ENCODE measurements around the gene BACH2. TPM values are rescaled to one million over a fixed set of nuclear protein-coding genes. Genes with fewer than 3 reads are reported as not detected.

The BACH2 gene
- total and polyA plus RNA-seq, 10 of the 15 experiments (the other 5 are each of a cell fraction or from before 2014, with no cell fraction given): 0.03 to 0.28 (median 0.04) TPM; not detected in 3

DNA sequence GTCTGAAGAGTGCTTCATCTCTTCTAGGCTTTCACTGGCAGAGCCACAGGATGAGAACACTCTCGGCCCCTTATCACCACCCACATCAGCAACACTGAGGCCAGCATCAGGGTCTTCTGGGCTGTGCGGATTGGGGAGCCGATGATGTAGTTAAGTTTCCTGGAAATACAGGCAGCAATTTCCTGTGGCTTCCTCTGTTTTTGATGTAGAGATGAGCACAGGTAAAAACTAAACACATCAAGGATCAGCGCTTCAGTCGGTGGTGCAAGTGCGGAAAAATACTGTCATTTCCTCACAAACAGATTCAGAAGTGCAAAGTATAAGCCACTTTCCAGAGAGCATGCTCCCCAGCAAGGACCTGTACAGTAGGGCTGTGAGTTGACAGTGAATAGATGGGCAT lies 62.6 kb downstream of the BACH2 start:
- H4K20me1 ChIP-seq (ENCODE audit: control insufficient read depth, insufficient read depth): no peaks in the 10 kb centered on the region
- ATAC-seq: no peak
- no peaks in the 10 kb centered on the region for H3K9me3 ChIP-seq (replicated peaks; ENCODE audit: control insufficient read depth, insufficient read depth, low read length)
- ChIA-PET SMC1A (ENCODE audit: uncharacterized antibody, unreplicated experiment) (no interaction called here), CTCF (no interaction called here), RAD21 (ENCODE audit: unreplicated experiment) (no interaction called here), POLR2A (no interaction called here)
- 39% methylated on average over 6 of the region's 6 CpGs for WGBS (ENCODE audit: insufficient coverage, insufficient replicate concordance, low lambda C conversion rate, missing lambda C conversion rate)
- no peak overlapping the region for H3K9ac ChIP-seq (ENCODE audit: control insufficient read depth, insufficient read depth, low read length)
- no peak overlapping the region for H3K27ac ChIP-seq (ENCODE audit: control insufficient read depth, insufficient read depth)
- no peak overlapping the region for H3K4me2 ChIP-seq (ENCODE audit: control insufficient read depth, insufficient read depth)
- no TSS peak for BruUV-seq (replicated peaks)
- in situ Hi-C loops (cut with MboI): no loop called here
- no peak for FAIRE-seq
- H3K27me3 ChIP-seq (replicated peaks in 1 of 2; ENCODE audit: control insufficient read depth in 2 of 2, insufficient read depth in 2 of 2, low read length in 1 of 2): peaks cover 0 to 3% of the 10 kb centered on the region in 2 experiments; a peak in 1 of 4 replicates
- no peak for TF ChIP-seq NFIC (IDR thresholded peaks at IDR 0.05; ENCODE audit: low read depth, low read length)
- no peak for TF ChIP-seq ZNF207 (IDR thresholded peaks at IDR 0.05; ENCODE audit: borderline replicate concordance)
- TF ChIP-seq, protein P1, sequence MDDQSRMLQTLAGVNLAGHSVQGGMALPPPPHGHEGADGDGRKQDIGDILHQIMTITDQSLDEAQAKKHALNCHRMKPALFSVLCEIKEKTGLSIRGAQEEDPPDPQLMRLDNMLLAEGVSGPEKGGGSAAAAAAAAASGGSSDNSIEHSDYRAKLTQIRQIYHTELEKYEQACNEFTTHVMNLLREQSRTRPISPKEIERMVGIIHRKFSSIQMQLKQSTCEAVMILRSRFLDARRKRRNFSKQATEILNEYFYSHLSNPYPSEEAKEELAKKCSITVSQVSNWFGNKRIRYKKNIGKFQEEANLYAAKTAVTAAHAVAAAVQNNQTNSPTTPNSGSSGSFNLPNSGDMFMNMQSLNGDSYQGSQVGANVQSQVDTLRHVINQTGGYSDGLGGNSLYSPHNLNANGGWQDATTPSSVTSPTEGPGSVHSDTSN (IDR thresholded peaks at IDR 0.05; ENCODE audit: insufficient replicate concordance, low read depth, low read length): no peak
- no peak for TF ChIP-seq ZNF622 (IDR thresholded peaks at IDR 0.05)
- no peak for TF ChIP-seq HDGF (IDR thresholded peaks at IDR 0.05)
- TF ChIP-seq ATF7 (IDR thresholded peaks at IDR 0.05; ENCODE audit: low read depth): no peak
- no peak for TF ChIP-seq POU2F2 (IDR thresholded peaks at IDR 0.05; ENCODE audit: borderline replicate concordance, low read depth, low read length)
- TF ChIP-seq RB1 (IDR thresholded peaks at IDR 0.05; ENCODE audit: borderline replicate concordance): no peak
- TF ChIP-seq SIX5 (IDR thresholded peaks at IDR 0.05; ENCODE audit: low read depth, low read length, severe bottlenecking): no peak
- no peak for TF ChIP-seq NFXL1 (IDR thresholded peaks at IDR 0.05; ENCODE audit: borderline replicate concordance)
- TF ChIP-seq IRF4 (IDR thresholded peaks at IDR 0.05; ENCODE audit: low read depth, low read length): no peak
- TF ChIP-seq, protein P2, sequence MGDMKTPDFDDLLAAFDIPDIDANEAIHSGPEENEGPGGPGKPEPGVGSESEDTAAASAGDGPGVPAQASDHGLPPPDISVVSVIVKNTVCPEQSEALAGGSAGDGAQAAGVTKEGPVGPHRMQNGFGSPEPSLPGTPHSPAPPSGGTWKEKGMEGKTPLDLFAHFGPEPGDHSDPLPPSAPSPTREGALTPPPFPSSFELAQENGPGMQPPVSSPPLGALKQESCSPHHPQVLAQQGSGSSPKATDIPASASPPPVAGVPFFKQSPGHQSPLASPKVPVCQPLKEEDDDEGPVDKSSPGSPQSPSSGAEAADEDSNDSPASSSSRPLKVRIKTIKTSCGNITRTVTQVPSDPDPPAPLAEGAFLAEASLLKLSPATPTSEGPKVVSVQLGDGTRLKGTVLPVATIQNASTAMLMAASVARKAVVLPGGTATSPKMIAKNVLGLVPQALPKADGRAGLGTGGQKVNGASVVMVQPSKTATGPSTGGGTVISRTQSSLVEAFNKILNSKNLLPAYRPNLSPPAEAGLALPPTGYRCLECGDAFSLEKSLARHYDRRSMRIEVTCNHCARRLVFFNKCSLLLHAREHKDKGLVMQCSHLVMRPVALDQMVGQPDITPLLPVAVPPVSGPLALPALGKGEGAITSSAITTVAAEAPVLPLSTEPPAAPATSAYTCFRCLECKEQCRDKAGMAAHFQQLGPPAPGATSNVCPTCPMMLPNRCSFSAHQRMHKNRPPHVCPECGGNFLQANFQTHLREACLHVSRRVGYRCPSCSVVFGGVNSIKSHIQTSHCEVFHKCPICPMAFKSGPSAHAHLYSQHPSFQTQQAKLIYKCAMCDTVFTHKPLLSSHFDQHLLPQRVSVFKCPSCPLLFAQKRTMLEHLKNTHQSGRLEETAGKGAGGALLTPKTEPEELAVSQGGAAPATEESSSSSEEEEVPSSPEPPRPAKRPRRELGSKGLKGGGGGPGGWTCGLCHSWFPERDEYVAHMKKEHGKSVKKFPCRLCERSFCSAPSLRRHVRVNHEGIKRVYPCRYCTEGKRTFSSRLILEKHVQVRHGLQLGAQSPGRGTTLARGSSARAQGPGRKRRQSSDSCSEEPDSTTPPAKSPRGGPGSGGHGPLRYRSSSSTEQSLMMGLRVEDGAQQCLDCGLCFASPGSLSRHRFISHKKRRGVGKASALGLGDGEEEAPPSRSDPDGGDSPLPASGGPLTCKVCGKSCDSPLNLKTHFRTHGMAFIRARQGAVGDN (IDR thresholded peaks at IDR 0.05): no peak
- no peak for TF ChIP-seq NRF1 (conservative IDR thresholded peaks at IDR 0.05; ENCODE audit: low read depth, low read length)
- no peak for TF ChIP-seq CBX3 (IDR thresholded peaks at IDR 0.05; ENCODE audit: borderline replicate concordance, low read depth)
- TF ChIP-seq, protein P3, sequence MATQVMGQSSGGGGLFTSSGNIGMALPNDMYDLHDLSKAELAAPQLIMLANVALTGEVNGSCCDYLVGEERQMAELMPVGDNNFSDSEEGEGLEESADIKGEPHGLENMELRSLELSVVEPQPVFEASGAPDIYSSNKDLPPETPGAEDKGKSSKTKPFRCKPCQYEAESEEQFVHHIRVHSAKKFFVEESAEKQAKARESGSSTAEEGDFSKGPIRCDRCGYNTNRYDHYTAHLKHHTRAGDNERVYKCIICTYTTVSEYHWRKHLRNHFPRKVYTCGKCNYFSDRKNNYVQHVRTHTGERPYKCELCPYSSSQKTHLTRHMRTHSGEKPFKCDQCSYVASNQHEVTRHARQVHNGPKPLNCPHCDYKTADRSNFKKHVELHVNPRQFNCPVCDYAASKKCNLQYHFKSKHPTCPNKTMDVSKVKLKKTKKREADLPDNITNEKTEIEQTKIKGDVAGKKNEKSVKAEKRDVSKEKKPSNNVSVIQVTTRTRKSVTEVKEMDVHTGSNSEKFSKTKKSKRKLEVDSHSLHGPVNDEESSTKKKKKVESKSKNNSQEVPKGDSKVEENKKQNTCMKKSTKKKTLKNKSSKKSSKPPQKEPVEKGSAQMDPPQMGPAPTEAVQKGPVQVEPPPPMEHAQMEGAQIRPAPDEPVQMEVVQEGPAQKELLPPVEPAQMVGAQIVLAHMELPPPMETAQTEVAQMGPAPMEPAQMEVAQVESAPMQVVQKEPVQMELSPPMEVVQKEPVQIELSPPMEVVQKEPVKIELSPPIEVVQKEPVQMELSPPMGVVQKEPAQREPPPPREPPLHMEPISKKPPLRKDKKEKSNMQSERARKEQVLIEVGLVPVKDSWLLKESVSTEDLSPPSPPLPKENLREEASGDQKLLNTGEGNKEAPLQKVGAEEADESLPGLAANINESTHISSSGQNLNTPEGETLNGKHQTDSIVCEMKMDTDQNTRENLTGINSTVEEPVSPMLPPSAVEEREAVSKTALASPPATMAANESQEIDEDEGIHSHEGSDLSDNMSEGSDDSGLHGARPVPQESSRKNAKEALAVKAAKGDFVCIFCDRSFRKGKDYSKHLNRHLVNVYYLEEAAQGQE (IDR thresholded peaks at IDR 0.05; ENCODE audit: low read depth, low read length): no peak
- TF ChIP-seq GABPA (IDR thresholded peaks at IDR 0.05; ENCODE audit: low read depth): no peak
- no peaks in the 10 kb centered on the region for H3K4me1 ChIP-seq (ENCODE audit: control insufficient read depth, insufficient read depth, low read length)
- no peaks in the 10 kb centered on the region for H3K79me2 ChIP-seq (ENCODE audit: control insufficient read depth, insufficient read depth, low read length)
- no peaks in the 10 kb centered on the region for H3K36me3 ChIP-seq (ENCODE audit: control insufficient read depth in 2 of 2, insufficient read depth in 2 of 2, low read length in 1 of 2)
- no peak for DNase-seq (ENCODE audit: low read depth, low spot score)
- H3K4me3 ChIP-seq: no peak overlapping the region
- intact Hi-C loops (cut with micrococcal nuclease; ENCODE audit: unreplicated experiment): no loop called here
- H2AFZ ChIP-seq (ENCODE audit: control insufficient read depth, low read depth, low read length): no peak overlapping the region
